NCI-H1092 (cell line): ENCODE data around the gene MCFD2.
A peak's percentile ranks its signal among the peaks of the same experiment; 100 is the strongest.

Experiments used
- DNase-seq: peaks from one replicate; lab custom pipeline; 2025; lab: John Stamatoyannopoulos, UW

MCFD2 gene

GRCh38 chr2:46915281-46915810, at the start of gene MCFD2:
Gene MCFD2, minus strand, starts transcription at chr2:46915806. Its CDS starts 6,635 bp downstream, at chr2:46909171.
- DNase-seq = no peak

DNA sequence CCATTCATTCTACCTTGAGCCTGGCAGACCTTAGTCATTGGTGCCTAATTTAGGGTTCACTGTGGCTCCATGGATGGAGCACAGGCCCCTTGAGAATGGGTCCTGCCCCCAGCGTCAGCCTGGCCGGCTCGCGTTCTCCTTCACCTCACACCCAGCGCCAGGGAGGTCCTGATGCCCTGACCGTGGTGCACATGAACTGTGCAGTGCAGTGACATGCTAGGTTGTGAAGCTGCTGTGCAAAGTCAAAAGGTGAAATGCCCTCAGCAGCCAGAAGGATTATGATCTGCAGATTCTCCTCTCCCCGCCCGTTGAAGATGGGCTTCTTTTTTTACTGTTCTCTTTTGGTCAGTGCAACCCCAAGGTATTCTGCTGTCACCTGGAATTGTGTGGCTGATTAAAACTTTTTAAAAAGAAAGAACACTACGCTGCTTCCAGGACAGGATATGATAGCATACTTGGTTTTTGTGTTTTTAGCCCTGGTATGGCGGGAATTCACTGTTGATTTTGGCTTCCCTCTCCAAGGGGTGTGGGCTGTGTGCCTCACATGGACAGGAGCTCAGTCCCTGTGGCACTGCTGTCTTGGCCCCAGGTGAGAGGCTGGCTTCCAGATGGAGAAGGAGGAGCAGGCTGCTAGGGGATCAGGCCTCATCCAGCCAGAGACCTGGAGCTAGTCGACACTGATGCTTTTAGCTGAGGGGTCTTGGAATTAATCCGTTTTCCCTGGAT, 49.4 kb upstream of the MCFD2 start:
- no peak for DNase-seq

DNA sequence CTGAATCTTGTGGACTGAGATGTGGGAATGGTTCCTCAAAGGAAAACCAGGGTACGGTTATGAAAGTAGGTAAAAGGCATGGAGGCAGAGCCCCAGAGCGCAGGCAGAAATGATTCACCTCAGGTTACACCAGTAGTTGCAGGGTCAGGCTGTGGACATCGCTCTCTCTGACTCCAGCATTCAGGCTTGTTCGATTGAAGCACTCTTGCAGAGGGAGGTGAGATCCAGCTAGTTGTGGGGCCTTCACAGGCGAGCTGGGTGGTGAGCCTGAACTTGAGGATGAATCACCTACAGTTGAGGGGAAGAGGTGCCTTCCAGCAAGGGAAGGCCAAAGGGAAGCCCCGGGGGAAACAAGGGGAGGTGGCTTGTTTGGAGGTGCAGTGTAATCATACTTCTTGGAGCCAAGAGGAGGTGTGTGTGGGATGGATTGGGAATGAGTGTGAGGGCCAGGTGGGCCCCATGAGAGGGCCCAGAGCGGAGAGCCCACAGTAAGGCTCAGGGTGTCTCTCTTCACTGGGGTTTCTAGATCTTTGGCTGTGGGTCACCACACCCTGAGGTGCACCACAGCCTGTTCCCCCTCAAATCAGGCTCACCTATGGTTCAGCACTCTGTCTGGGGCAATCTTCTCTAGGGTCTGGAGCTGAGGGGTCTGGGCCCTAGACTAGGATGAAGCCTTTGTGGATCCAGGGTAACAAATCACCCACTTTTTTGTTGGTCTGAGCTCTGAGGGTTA, 48.5 kb upstream of the MCFD2 start:
- DNase-seq = no peak

DNA sequence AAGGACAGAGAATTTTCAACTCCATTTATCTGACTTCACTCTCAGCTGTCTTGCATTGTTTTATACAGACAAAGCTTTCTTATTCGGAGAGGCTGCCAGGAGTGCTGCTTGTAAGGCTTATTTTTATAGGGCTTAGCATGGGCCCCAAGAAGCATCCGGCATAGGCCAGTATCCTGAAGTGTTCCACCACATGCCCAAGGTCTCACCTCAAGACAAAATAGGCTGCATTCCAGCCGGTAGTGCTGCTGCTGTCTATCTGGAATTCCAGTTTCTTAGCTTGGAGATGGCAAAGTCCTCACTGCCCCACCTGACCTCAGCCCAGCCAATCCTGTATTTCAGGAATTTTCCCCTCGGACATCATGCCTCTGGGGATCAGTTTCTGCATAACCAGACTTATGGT, 47.6 kb upstream of the MCFD2 start:
- no peak for DNase-seq

DNA sequence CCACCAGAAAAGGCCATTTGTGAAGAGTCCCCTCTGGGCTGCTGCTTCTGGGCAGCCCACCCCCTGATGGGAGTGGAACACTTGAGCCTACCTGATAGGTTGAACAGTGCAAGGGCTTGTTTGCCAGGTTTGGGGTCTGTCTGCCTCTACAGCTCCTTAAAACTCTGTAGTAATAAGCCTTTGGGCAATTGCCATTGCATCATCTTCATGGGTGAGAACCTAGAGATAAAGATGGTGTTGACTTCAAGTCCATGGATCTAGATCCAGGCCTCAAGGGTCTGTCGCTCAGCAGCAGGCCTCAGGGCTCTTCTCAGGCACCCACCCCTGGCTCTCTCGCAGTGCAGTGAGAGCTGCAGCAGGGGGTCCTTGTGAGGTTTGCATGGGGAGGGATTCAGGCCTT, 47.1 kb upstream of the MCFD2 start:
- DNase-seq = no peak

- DNase-seq = no peak
Observed at GRCh38 chr2:46960618-46961017, 45.0 kb upstream of the MCFD2 start.

GRCh38 chr2:46958431-46959017, 42.9 kb upstream of the MCFD2 start:
- no peak for DNase-seq

- peak; percentile 17 for DNase-seq
Observed at GRCh38 chr2:46956981-46957531, 41.5 kb upstream of the MCFD2 start.

DNA sequence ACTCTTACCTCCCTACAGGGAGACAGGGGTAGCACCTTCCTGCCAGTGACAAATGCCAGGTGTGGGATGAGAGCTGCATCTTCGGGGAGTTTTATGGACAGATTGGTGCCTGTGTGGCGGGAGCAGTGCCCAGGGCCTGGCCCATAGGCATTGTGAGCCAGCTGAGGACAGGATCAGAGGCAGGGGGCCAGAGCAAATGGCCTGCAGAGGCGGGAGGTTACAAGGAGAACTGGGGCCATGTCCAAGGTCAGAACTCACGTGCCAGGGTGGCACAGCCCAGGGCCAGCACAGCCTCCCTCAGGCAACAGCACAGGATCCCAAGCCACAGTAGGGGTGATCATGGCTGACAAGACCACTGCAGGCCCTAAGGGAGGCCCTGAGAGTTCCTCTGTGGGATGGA, 40.2 kb upstream of the MCFD2 start:
- no peak for DNase-seq

DNA sequence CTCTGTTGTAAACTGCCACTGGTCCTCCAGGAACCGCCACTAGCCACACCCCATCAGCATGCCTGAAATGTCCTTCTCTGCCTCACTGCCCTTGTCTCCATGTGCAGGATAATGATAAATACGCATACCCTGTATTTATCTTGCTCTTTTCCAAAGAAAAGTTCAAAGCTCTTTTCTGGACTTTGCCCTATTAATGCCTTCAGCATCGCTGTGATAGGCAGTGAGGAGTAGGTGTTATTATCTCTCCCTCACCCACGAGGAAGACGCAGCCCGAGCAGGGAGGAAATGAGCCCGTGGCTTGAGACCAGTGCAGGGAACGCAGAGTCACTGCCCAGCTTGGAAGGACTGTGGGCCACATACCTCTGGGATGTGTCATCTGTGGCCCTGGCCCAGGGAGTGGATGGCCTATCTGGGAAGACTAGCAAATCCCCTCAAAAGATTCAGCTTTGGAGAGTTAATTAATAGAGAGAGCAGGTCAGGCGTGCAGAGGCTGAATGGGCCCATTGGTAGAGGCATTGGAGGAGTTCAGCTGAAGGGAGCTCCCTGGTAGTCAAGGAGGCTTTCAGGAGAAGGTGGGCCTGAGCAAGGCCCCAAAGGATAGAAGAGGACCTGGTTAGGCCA, 39.5 kb upstream of the MCFD2 start:
- DNase-seq = no peak

DNA sequence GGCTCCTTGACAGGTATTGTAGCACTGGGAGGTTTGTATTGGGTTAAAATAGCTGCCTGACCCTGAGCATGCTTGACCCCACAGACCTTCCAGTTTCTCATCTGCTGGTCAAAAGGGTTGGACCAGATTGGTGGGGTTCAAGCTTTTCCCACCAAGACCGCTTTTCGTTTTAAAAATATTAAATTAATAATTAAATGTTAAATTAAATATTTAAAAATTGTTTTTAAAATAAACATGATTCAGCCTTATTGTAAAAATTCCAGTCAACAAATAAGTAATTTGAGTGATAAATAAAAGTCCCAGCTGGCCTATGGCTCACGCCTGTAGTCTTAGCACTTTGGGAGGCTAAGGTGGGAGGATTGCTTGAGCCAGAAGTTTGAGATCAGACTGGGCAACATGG, 36.6 kb upstream of the MCFD2 start:
- DNase-seq = no peak

GRCh38 chr2:46951290-46952064, 35.9 kb upstream of the MCFD2 start:
- no peak for DNase-seq

DNA sequence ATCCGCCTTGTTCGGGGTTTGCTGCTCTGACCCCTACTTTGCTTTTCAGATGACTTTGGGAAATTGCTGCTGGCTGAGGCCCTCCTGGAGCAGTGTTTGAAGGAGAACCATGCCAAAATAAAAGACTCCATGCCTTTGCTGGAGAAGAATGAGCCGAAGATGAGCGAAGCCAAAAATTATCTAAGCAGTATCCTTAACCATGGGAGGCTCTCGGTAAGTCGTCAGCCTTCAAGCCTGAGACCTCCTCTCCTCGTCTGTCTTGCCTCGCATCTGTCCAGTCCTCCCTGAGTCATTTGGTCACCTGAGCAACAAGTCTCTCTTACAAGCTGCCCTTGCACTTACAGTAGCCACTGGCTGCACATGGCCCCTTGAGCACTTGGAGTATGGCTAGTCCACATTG, 34.7 kb upstream of the MCFD2 start:
- DNase-seq = no peak

DNA sequence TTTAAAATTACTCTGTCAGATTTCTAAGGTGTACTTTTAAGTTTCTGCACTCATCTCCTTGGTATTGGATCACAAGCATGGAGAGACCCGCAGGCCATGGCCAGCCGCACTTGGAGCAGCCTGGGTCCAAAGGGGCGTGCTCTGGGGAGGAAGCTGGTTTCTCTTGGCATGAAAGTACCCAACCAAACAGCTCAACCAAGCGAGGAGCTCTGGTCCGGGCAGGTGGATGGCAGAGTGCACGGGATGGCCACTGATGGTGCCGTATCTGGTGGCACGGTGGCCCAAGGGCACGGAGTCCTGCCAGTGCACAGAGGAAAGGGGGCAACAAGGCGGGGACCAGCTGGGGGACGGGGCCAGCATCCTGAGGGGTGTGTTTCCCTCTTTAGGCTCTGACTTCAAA, 32.2 kb upstream of the MCFD2 start:
- no peak for DNase-seq

DNA sequence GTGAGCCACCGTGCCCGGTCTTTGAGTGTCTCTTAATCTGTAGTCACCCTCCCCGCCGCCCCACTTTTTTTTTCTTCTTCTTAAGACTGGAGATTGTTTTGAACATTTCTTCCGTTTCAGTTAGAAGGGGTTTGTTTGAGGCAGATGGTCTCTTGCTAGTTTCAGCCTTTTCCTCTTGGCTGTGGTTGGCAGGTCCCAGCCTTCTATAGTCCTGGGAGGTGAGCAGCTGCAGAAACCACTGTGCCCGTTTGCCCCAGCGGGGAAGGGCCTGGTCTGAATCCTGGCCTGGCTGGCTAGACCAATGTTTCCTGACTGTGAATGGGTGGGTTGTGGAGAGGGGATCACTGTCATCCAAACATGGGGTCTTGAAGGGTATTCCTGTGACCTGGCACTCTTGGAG, 30.1 kb upstream of the MCFD2 start:
- no peak for DNase-seq

- DNase-seq = no peak
Observed at GRCh38 chr2:46943881-46944798, 28.5 kb upstream of the MCFD2 start.

DNA sequence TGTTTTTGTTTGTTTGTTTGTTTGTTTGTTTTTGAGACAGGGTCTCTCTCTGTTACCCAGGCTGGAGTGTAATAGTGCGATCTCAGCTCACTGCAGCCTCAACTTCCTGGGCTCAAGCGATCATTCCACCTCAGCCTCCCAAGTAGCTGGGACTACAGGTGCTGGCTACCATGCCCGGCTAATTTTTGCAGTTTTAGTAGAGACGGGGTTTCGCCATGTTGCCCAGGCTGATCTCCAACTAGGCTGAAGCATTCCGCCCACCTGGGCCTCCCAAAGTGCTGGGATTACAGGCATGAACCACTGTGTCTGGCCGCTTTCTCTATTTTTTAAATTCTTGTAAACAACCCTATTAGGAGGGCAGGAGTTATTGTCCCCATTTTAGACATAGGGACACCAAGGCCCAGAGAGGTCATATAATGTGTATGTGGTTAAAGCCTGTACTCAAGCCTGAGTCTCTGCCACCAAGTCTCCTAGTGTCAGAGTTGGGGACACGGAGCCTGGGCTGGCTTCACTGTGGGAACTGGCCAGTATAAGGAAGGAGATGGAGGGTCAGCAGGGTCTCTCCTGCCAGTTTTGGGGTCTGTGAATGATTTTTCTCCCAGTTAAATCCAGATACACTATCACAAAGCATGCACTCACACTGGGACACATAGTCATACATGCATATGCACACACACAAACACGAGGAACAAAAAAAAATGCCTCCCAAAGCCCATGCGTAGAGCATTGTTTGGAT, 27.5 kb upstream of the MCFD2 start:
- no peak for DNase-seq

GRCh38 chr2:46942143-46942526, 26.5 kb upstream of the MCFD2 start:
- no peak for DNase-seq

DNA sequence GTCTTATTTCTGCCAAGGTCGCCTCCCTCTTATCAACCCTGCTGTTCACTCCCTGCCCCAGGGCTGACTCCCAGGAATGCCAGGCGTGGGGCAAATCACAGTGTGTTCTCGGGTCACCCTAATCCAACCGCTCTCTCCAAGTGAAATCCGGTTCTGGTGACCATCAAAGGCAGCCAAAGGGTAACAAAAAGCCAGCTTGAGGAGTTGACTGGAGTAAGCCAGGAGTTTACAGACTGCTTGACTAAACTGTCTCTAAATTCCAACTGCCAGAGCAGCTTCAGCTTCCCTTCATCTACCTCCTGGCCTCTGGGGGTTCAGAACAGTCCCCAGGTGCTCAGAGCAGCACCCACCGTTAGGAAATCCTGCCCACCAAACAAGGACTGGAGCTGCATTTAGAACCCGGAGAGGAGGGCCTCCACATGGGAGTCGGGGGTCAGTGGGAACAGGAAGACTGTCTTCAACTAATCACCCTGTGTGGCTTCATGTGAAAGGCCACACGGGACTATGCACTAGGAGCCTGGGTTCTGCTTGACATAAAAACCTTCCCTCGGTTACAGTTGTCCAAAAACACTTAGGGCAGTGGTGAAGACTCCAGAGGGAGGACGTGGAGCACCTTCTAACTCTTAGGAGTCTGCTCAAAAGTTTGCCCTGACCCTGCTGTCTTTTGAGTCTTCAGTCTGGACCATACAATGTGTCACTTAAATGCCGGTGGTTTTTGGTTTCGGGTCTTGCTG, 24.2 kb upstream of the MCFD2 start:
- DNase-seq = no peak
